KMS-11 (cell line): ENCODE data around the gene SNX10.

Experiments
- H2AFZ ChIP-seq: fragments of 200-600 bp; sonication (generic); 2 replicates; pipeline ENCODE4 v1.6.1; 2016; ENCODE audit warnings: antibody characterized with exemption, mixed run types, low read depth
- H3K27ac ChIP-seq: fragments of 200-600 bp; sonication (generic); 2 replicates; pipeline ENCODE4 v1.6.1; 2016; ENCODE audit warnings: mild to moderate bottlenecking, mixed run types
- H3K27me3 ChIP-seq: fragments of 200-600 bp; sonication (generic); 2 replicates; pipeline ENCODE4 v1.6.1; 2017; ENCODE audit warnings: mild to moderate bottlenecking, low read depth, mixed run types, moderate library complexity; ENCODE audit not compliant: insufficient read depth
- H3K36me3 ChIP-seq: fragments of 200-600 bp; sonication (generic); 2 replicates; pipeline ENCODE4 v1.6.1; 2017; ENCODE audit warnings: mild to moderate bottlenecking, mixed run types; ENCODE audit not compliant: insufficient read depth
- H3K4me1 ChIP-seq: fragments of 200-600 bp; sonication (generic); 2 replicates; pipeline ENCODE4 v1.6.1; 2016; ENCODE audit warnings: mild to moderate bottlenecking, low read depth, mixed run types; ENCODE audit not compliant: poor library complexity, severe bottlenecking
- H3K4me2 ChIP-seq: fragments of 200-600 bp; sonication (generic); 2 replicates; pipeline ENCODE4 v1.7.0; 2016; ENCODE audit warnings: mild to moderate bottlenecking, mixed run types
- H3K4me3 ChIP-seq: fragments of 200-600 bp; sonication (generic); IDR thresholded peaks from 2 replicates; pipeline ENCODE4 v1.6.1; 2017; ENCODE audit warnings: low read depth, low read length, mixed read lengths; ENCODE audit not compliant: insufficient read depth
- H3K79me2 ChIP-seq: fragments of 200-600 bp; sonication (generic); 2 replicates; pipeline ENCODE4 v1.6.1; 2016; ENCODE audit warnings: low read depth, mixed run types; ENCODE audit not compliant: insufficient read depth
- H3K9ac ChIP-seq: fragments of 200-600 bp; sonication (generic); 2 replicates; pipeline ENCODE4 v1.6.1; 2016; ENCODE audit warnings: mild to moderate bottlenecking, mixed run types
- H4K20me1 ChIP-seq: fragments of 200-600 bp; sonication (generic); 2 replicates; pipeline ENCODE4 v1.6.1; 2016; ENCODE audit warnings: mild to moderate bottlenecking, mixed run types; ENCODE audit not compliant: insufficient read depth
- CTCF ChIP-seq: fragments of 200-600 bp; sonication (generic); conservative IDR thresholded peaks from 2 replicates; pipeline ENCODE4 v1.6.1; 2017; ENCODE audit warnings: low read depth, mild to moderate bottlenecking, antibody characterized with exemption, low read length, moderate library complexity, mixed read lengths

The SNX10 gene

GRCh38 chr7:26422761-26423160 is 131.1 kb downstream of the SNX10 start:
- no peaks in the 10 kb centered on the region for H3K27me3 ChIP-seq
- no peaks in the 10 kb centered on the region for H4K20me1 ChIP-seq
- H3K27ac ChIP-seq, result no peak overlapping the region
- H3K4me2 ChIP-seq, result no peak overlapping the region
- no peaks in the 10 kb centered on the region for H3K79me2 ChIP-seq
- no peak for TF ChIP-seq CTCF
- no peak overlapping the region for H3K4me3 ChIP-seq
- H3K9ac ChIP-seq, result no peak overlapping the region
- no peak overlapping the region for H2AFZ ChIP-seq
- H3K36me3 ChIP-seq, result no peaks in the 10 kb centered on the region
- no peaks in the 10 kb centered on the region for H3K4me1 ChIP-seq

- Histone ChIP-seq H2AFZ (no peak overlapping the region), H3K4me1 (no peaks in the 10 kb centered on the region), H3K4me3 (no peak overlapping the region), H3K27me3 (no peaks in the 10 kb centered on the region), H3K79me2 (no peaks in the 10 kb centered on the region), H3K4me2 (no peak overlapping the region), H4K20me1 (no peaks in the 10 kb centered on the region), H3K9ac (no peak overlapping the region), H3K27ac (no peak overlapping the region), H3K36me3 (no peaks in the 10 kb centered on the region)
- TF ChIP-seq CTCF, result no peak
Observed at GRCh38 chr7:26423436-26423835, 131.8 kb downstream of the SNX10 start.
